Measurements from ENCODE around the gene ALS2CL. TPM values are rescaled to one million over a fixed set of nuclear protein-coding genes. Genes with fewer than 3 reads are reported as not detected.

Gene ALS2CL
- total RNA-seq, 4 donors from 2014 or later, result 55.8 to 68.5 (median 63.7) TPM

GRCh38 chr3:46680298-46680826 lies 13.1 kb downstream of the ALS2CL start:
- Histone ChIP-seq H3K4me3 (replicated peaks in 1 of 3) (no peak overlapping the region), H3K9me3 (no peaks in the 10 kb centered on the region), H3K27me3 (no peaks in the 10 kb centered on the region), H3K36me3 (peaks cover 0 to 7% of the 10 kb centered on the region in 2 donors), H3K27ac (peak overlapping the region; percentile 74 to 86 (median 85)), H3K4me1 (peaks cover 24 to 42% of the 10 kb centered on the region in 2 donors)
- no peak for TF ChIP-seq CTCF (IDR thresholded peaks at IDR 0.05)
- no peak for TF ChIP-seq POLR2A (IDR thresholded peaks at IDR 0.05)
- DNase-seq, result peak; percentile 85 to 89
- intact Hi-C loops (cut with DNase I), result no loop called here
- WGBS, 2 donors, result 40 to 55% methylated on average over 4 to 9 of the region's 9 CpGs

DNA sequence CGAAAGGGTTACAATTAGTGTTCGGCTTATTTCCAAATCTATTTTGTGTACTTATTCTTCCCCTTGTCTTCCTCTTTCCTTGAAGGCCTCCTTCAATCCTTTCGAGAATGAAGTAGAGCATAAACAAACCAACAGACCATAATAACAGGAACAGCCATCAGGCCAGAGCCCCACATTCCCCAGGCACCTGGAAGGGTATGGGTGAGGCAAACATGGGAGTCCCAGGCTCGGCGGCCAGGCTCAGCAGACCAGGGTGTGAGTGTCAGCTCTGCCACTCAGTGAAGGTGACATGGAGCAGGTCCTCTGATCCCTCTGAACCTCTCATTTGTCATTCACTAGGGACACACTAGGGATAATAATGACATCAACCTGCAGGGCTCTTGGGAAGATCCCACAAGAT lies 13.8 kb downstream of the ALS2CL start:
- no peaks in the 10 kb centered on the region for H3K27me3 ChIP-seq
- WGBS, 2 donors, result 24 to 52% methylated on average over 5 of the region's 5 CpGs
- no peak for TF ChIP-seq POLR2A (IDR thresholded peaks at IDR 0.05)
- no peak for TF ChIP-seq CTCF (IDR thresholded peaks at IDR 0.05)
- peak overlapping the region; percentile 74 to 86 (median 85) for H3K27ac ChIP-seq
- peak; percentile 77 to 82 for DNase-seq
- peaks cover 0 to 12% of the 10 kb centered on the region in 2 donors for H3K36me3 ChIP-seq
- H3K4me3 ChIP-seq (replicated peaks in 1 of 3), result no peak overlapping the region
- no peaks in the 10 kb centered on the region for H3K9me3 ChIP-seq
- H3K4me1 ChIP-seq, result peaks cover 24 to 42% of the 10 kb centered on the region in 2 donors
- intact Hi-C loops (cut with DNase I), result no loop called here

GRCh38 chr3:46678280-46678679 lies 15.2 kb downstream of the ALS2CL start:
- peaks cover 0 to 19% of the 10 kb centered on the region in 2 donors for H3K36me3 ChIP-seq
- H3K4me1 ChIP-seq, result peaks cover 24 to 42% of the 10 kb centered on the region in 2 donors
- H3K9me3 ChIP-seq, result no peaks in the 10 kb centered on the region
- intact Hi-C loops (cut with DNase I), result no loop called here
- WGBS, 2 donors, result 94 to 95% methylated on average over 3 to 6 of the region's 6 CpGs
- no peak overlapping the region for H3K27ac ChIP-seq
- H3K4me3 ChIP-seq (replicated peaks in 1 of 3), result no peak overlapping the region
- no peaks in the 10 kb centered on the region for H3K27me3 ChIP-seq
- DNase-seq, result no peak
- TF ChIP-seq POLR2A (IDR thresholded peaks at IDR 0.05) (no peak), CTCF (IDR thresholded peaks at IDR 0.05) (no peak)

GRCh38 chr3:46677411-46677726 lies 16.1 kb downstream of the ALS2CL start:
- Histone ChIP-seq H3K36me3 (peaks cover 0 to 18% of the 10 kb centered on the region in 2 donors), H3K27ac (no peak overlapping the region)

More at GRCh38 chr3:46677411-46677726, 16.1 kb downstream of the ALS2CL start:
- peaks cover 24 to 37% of the 10 kb centered on the region in 2 donors for H3K4me1 ChIP-seq
- no peak for TF ChIP-seq POLR2A (IDR thresholded peaks at IDR 0.05)
- no peak for TF ChIP-seq CTCF (IDR thresholded peaks at IDR 0.05)
- DNase-seq, result no peak
- H3K4me3 ChIP-seq (replicated peaks in 1 of 3), result no peak overlapping the region
- no peaks in the 10 kb centered on the region for H3K27me3 ChIP-seq
- intact Hi-C loops (cut with DNase I), result no loop called here
- no peaks in the 10 kb centered on the region for H3K9me3 ChIP-seq
- 78 to 87% methylated on average over 5 to 6 of the region's 6 CpGs for WGBS, 2 donors

Data from thyroid gland (tissue), 4 donors.